Neural cell (in vitro differentiated cells): ENCODE data around the gene LRRC27.

Experiments
- CTCF ChIP-seq: fragments of 450-650 bp; IDR thresholded peaks from 2 replicates; pipeline ENCODE4 v1.5.1; 2014; ENCODE audit warnings: antibody characterized with exemption, mild to moderate bottlenecking, moderate library complexity; ENCODE audit not compliant: poor library complexity, severe bottlenecking
- EP300 ChIP-seq: fragments of 450-650 bp; conservative IDR thresholded peaks from 2 replicates; pipeline ENCODE4 v1.6.1; 2014; ENCODE audit warnings: antibody characterized with exemption, mild to moderate bottlenecking, moderate library complexity; ENCODE audit not compliant: poor library complexity, severe bottlenecking
- EZH2 ChIP-seq: fragments of 200-600, 300-800 bp; shearing (Covaris generic), sonication (generic); IDR thresholded peaks from 2 replicates; pipeline ENCODE4 v1.6.1; 2014; ENCODE audit warnings: antibody characterized with exemption, low read length, borderline replicate concordance, mild to moderate bottlenecking; ENCODE audit not compliant: insufficient read depth, poor library complexity, severe bottlenecking
- MXI1 ChIP-seq: fragments of 450-650 bp; conservative IDR thresholded peaks from 2 replicates; pipeline ENCODE4 v1.6.1; 2014; ENCODE audit warnings: antibody characterized with exemption, mild to moderate bottlenecking; ENCODE audit not compliant: poor library complexity, severe bottlenecking
- POLR2AphosphoS5 ChIP-seq: IDR thresholded peaks from 2 replicates; pipeline ENCODE4 v1.6.1; 2012
- RAD21 ChIP-seq: fragments of 450-650 bp; conservative IDR thresholded peaks from 2 replicates; pipeline ENCODE4 v1.6.1; 2014; ENCODE audit warnings: antibody characterized with exemption, mild to moderate bottlenecking, moderate library complexity
- REST ChIP-seq: IDR thresholded peaks from 2 replicates; pipeline ENCODE4 v1.6.1; 2012; ENCODE audit warnings: borderline replicate concordance
- SMC3 ChIP-seq: fragments of 450-650 bp; conservative IDR thresholded peaks from 2 replicates; pipeline ENCODE4 v1.6.1; 2014; ENCODE audit warnings: antibody characterized with exemption, mild to moderate bottlenecking, moderate library complexity; ENCODE audit not compliant: poor library complexity
- TAF1 ChIP-seq: IDR thresholded peaks from 2 replicates; pipeline ENCODE4 v1.6.1; 2012; ENCODE audit warnings: low read depth

GRCh38 chr10:132403511-132404168, 71.6 kb downstream of the LRRC27 start:
- no peak for TF ChIP-seq POLR2AphosphoS5
- no peak for TF ChIP-seq CTCF
- TF ChIP-seq RAD21: no peak
- no peak for TF ChIP-seq EZH2
- no peak for TF ChIP-seq TAF1
- TF ChIP-seq EP300: no peak
- no peak for TF ChIP-seq REST
- TF ChIP-seq SMC3: no peak
- no peak for TF ChIP-seq MXI1
